Loucy (cell line): Measurements from ENCODE around the gene ANKFY1.

ENCODE experiments used
- CTCF ChIP-seq: fragments of 200-600 bp; sonication (generic); conservative IDR thresholded peaks from 2 replicates; pipeline ENCODE4 v1.5.1; 2014; ENCODE audit warnings: mild to moderate bottlenecking, antibody characterized with exemption, low read length
- EZH2phosphoT487 ChIP-seq: fragments of 200-600 bp; IDR thresholded peaks from 2 replicates; pipeline ENCODE4 v1.6.1; 2018; ENCODE audit warnings: antibody characterized with exemption, mild to moderate bottlenecking, moderate library complexity, borderline replicate concordance

GRCh38 chr17:4182043-4182442 lies 81.7 kb downstream of the ANKFY1 start:
- TF ChIP-seq CTCF, result no peak
- TF ChIP-seq EZH2phosphoT487, result no peak
